GM19395 (cell line): ENCODE results near the gene TBC1D24.

Experiments used
- ATAC-seq: cut with Tn5 transposase; IDR thresholded peaks from one replicate; pipeline ENCODE4 v1.9.1; 2021; ENCODE audit warnings: mild to moderate bottlenecking, moderate library complexity; ENCODE audit not compliant: unreplicated experiment

TBC1D24 gene

GRCh38 chr16:2481676-2482075, 6.7 kb downstream of the TBC1D24 start:
- no peak for ATAC-seq

GRCh38 chr16:2482249-2482648, 7.3 kb downstream of the TBC1D24 start:
- ATAC-seq = no peak

GRCh38 chr16:2482708-2483534, 8.0 kb downstream of the TBC1D24 start:
- ATAC-seq = no peak

- ATAC-seq = no peak
Observed at GRCh38 chr16:2483939-2484897, 9.3 kb downstream of the TBC1D24 start.

- no peak for ATAC-seq
Observed at GRCh38 chr16:2484898-2485508, 10.1 kb downstream of the TBC1D24 start.

- ATAC-seq = no peak
Observed at GRCh38 chr16:2485811-2486507, 11.0 kb downstream of the TBC1D24 start.

- no peak for ATAC-seq
Observed at GRCh38 chr16:2486645-2487516, 12.0 kb downstream of the TBC1D24 start.

GRCh38 chr16:2487517-2487842, 12.6 kb downstream of the TBC1D24 start:
- no peak for ATAC-seq

GRCh38 chr16:2487903-2488531, 13.1 kb downstream of the TBC1D24 start:
- ATAC-seq = no peak

- no peak for ATAC-seq
Observed at GRCh38 chr16:2489581-2489980, 14.7 kb downstream of the TBC1D24 start.

- no peak for ATAC-seq
Observed at GRCh38 chr16:2490190-2491105, 15.5 kb downstream of the TBC1D24 start.

GRCh38 chr16:2492292-2492691, 17.4 kb downstream of the TBC1D24 start:
- no peak for ATAC-seq

GRCh38 chr16:2493605-2494004, 18.7 kb downstream of the TBC1D24 start:
- no peak for ATAC-seq

- no peak for ATAC-seq
Observed at GRCh38 chr16:2494616-2495015, 19.7 kb downstream of the TBC1D24 start.

GRCh38 chr16:2495041-2495440, 20.1 kb downstream of the TBC1D24 start:
- no peak for ATAC-seq

GRCh38 chr16:2496223-2497115, 21.5 kb downstream of the TBC1D24 start:
- no peak for ATAC-seq

- ATAC-seq = no peak
Observed at GRCh38 chr16:2497116-2497630, 22.2 kb downstream of the TBC1D24 start.
